ENCODE results near the gene ANKH.

Gene ANKH

DNA sequence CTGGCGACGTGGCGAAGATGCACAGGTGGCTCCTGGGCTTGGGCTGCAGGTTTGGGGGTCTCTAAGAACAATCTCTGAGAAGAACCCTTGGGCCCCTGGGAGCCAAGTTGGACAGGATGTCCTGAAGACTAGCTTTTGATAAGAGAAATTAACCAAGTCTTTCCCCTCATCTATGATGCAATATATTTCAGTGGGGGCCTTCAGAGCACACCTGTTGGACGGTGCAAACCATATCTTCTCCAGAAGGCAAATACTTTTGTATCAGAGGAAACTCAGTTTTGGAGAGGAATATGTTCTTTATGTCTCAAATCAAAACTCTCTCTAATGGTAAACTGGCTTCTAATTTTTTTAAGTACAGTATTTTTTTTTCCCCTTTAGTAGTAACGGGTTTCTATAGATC is 178.5 kb downstream of the ANKH start:
- DNase-seq, result no peak
- no peak overlapping the region for H3K4me3 ChIP-seq (ENCODE audit: low read depth, low read length)
- no peak overlapping the region for H4K8ac ChIP-seq (ENCODE audit: low read depth, low read length)
- H3K18ac ChIP-seq (ENCODE audit: low read length), result no peak overlapping the region
- no peak overlapping the region for H3K4ac ChIP-seq (ENCODE audit: low read depth, low read length)
- H3K9ac ChIP-seq (ENCODE audit: low read length), result no peak overlapping the region
- H3K79me2 ChIP-seq (ENCODE audit: control insufficient read depth, insufficient read depth, low read length, poor library complexity), result no peaks in the 10 kb centered on the region
- no peak overlapping the region for H2BK12ac ChIP-seq (ENCODE audit: low read length)
- no peak overlapping the region for H3K4me2 ChIP-seq (ENCODE audit: low read length)
- H3K9me3 ChIP-seq (ENCODE audit: insufficient read depth, low read depth, low read length), result peaks cover 2% of the 10 kb centered on the region
- H2BK5ac ChIP-seq (ENCODE audit: low read depth, low read length, poor library complexity), result no peak overlapping the region
- no peak overlapping the region for H2AFZ ChIP-seq (ENCODE audit: insufficient read depth, low read length, poor library complexity)
- WGBS (ENCODE audit: extremely low coverage, insufficient coverage, insufficient read length), result no CpG with 5 or more reads among the region's 5 CpGs
- no peaks in the 10 kb centered on the region for H3K79me1 ChIP-seq (ENCODE audit: low read length)
- H2AK5ac ChIP-seq (ENCODE audit: low read length), result no peak overlapping the region
- H3K4me1 ChIP-seq (ENCODE audit: control insufficient read depth in 1 of 2, insufficient read depth in 2 of 2, low read length in 2 of 2), result no peaks in the 10 kb centered on the region
- no peaks in the 10 kb centered on the region for H3K27me3 ChIP-seq (ENCODE audit: insufficient read depth, low read length)
- H4K12ac ChIP-seq (ENCODE audit: low read depth, low read length), result no peak overlapping the region
- H3K27ac ChIP-seq (ENCODE audit: low read depth, low read length), result no peak overlapping the region
- H4K91ac ChIP-seq (ENCODE audit: low read depth, low read length), result no peak overlapping the region
- H3K14ac ChIP-seq (ENCODE audit: low read length), result no peak overlapping the region
- no peak overlapping the region for H2BK120ac ChIP-seq (ENCODE audit: insufficient read depth, low read length, poor library complexity)
- H3K23ac ChIP-seq (ENCODE audit: low read length), result no peak overlapping the region
- peaks cover 23 to 32% of the 10 kb centered on the region in 2 experiments for H3K36me3 ChIP-seq (ENCODE audit: control insufficient read depth in 1 of 2, insufficient read depth in 2 of 2, low read length in 2 of 2)

- Histone ChIP-seq H3K14ac (ENCODE audit: low read length) (no peak overlapping the region), H2AK5ac (ENCODE audit: low read length) (no peak overlapping the region), H3K27ac (ENCODE audit: low read depth, low read length) (no peak overlapping the region), H3K4me3 (ENCODE audit: low read depth, low read length) (no peak overlapping the region), H4K91ac (ENCODE audit: low read depth, low read length) (no peak overlapping the region), H3K4ac (ENCODE audit: low read depth, low read length) (no peak overlapping the region), H2AFZ (ENCODE audit: insufficient read depth, low read length, poor library complexity) (no peak overlapping the region), H3K27me3 (ENCODE audit: insufficient read depth, low read length) (no peaks in the 10 kb centered on the region), H3K4me2 (ENCODE audit: low read length) (no peak overlapping the region), H3K23ac (ENCODE audit: low read length) (no peak overlapping the region), H3K18ac (ENCODE audit: low read length) (no peak overlapping the region), H2BK120ac (ENCODE audit: insufficient read depth, low read length, poor library complexity) (no peak overlapping the region), H3K4me1 (ENCODE audit: control insufficient read depth in 1 of 2, insufficient read depth in 2 of 2, low read length in 2 of 2) (no peaks in the 10 kb centered on the region), H3K9ac (ENCODE audit: low read length) (no peak overlapping the region), H3K79me1 (ENCODE audit: low read length) (no peaks in the 10 kb centered on the region), H4K8ac (ENCODE audit: low read depth, low read length) (no peak overlapping the region), H4K12ac (ENCODE audit: low read depth, low read length) (no peak overlapping the region), H3K79me2 (ENCODE audit: control insufficient read depth, insufficient read depth, low read length, poor library complexity) (no peaks in the 10 kb centered on the region), H2BK5ac (ENCODE audit: low read depth, low read length, poor library complexity) (no peak overlapping the region), H3K36me3 (ENCODE audit: control insufficient read depth in 1 of 2, insufficient read depth in 2 of 2, low read length in 2 of 2) (peaks cover 13 to 29% of the 10 kb centered on the region in 2 experiments), H2BK12ac (ENCODE audit: low read length) (no peak overlapping the region), H3K9me3 (ENCODE audit: insufficient read depth, low read depth, low read length) (no peaks in the 10 kb centered on the region)
- no CpG with 5 or more reads among the region's 4 CpGs for WGBS (ENCODE audit: extremely low coverage, insufficient coverage, insufficient read length)
- DNase-seq, result peak; percentile 63 to 77
Observed at GRCh38 chr5:14687023-14687665, 184.4 kb downstream of the ANKH start.

- Histone ChIP-seq H3K9me3 (ENCODE audit: insufficient read depth, low read depth, low read length) (no peaks in the 10 kb centered on the region), H3K4ac (ENCODE audit: low read depth, low read length) (no peak overlapping the region), H2AFZ (ENCODE audit: insufficient read depth, low read length, poor library complexity) (no peak overlapping the region), H2BK5ac (ENCODE audit: low read depth, low read length, poor library complexity) (no peak overlapping the region), H3K79me2 (ENCODE audit: control insufficient read depth, insufficient read depth, low read length, poor library complexity) (no peaks in the 10 kb centered on the region), H3K27ac (ENCODE audit: low read depth, low read length) (no peak overlapping the region), H3K4me1 (ENCODE audit: control insufficient read depth in 1 of 2, insufficient read depth in 2 of 2, low read length in 2 of 2) (no peaks in the 10 kb centered on the region), H3K36me3 (ENCODE audit: control insufficient read depth in 1 of 2, insufficient read depth in 2 of 2, low read length in 2 of 2) (peaks cover 14 to 33% of the 10 kb centered on the region in 2 experiments), H4K91ac (ENCODE audit: low read depth, low read length) (no peak overlapping the region), H2BK12ac (ENCODE audit: low read length) (no peak overlapping the region), H3K23ac (ENCODE audit: low read length) (no peak overlapping the region), H3K9ac (ENCODE audit: low read length) (no peak overlapping the region), H3K14ac (ENCODE audit: low read length) (no peak overlapping the region), H3K79me1 (ENCODE audit: low read length) (no peaks in the 10 kb centered on the region), H3K18ac (ENCODE audit: low read length) (no peak overlapping the region), H3K27me3 (ENCODE audit: insufficient read depth, low read length) (no peaks in the 10 kb centered on the region), H2AK5ac (ENCODE audit: low read length) (no peak overlapping the region), H4K12ac (ENCODE audit: low read depth, low read length) (no peak overlapping the region), H3K4me2 (ENCODE audit: low read length) (no peak overlapping the region), H4K8ac (ENCODE audit: low read depth, low read length) (no peak overlapping the region), H2BK120ac (ENCODE audit: insufficient read depth, low read length, poor library complexity) (no peak overlapping the region), H3K4me3 (ENCODE audit: low read depth, low read length) (no peak overlapping the region)
- no peak for DNase-seq
Observed at GRCh38 chr5:14686517-14686916, 185.1 kb downstream of the ANKH start.

DNA sequence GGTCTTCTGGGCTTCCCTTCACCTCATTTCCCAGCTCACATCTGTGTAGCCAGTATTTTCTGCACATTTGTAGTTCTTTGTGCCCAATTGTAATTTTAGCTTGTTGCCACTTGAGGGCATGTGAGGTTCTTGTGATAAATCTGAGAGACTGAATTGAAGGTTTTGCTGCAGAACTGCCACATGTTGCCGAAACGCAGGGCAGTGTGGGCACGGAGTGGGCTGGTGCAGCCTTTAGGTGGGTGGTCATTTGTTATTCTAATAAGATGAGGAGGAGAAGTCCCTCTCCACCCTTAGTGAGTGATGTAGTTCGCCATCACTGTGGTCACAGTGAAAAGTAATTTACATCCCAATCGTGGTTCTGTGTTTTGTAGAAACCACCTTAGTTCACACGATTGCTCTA is 185.8 kb downstream of the ANKH start:
- Histone ChIP-seq H4K91ac (ENCODE audit: low read depth, low read length) (no peak overlapping the region), H3K79me1 (ENCODE audit: low read length) (no peaks in the 10 kb centered on the region), H2BK12ac (ENCODE audit: low read length) (no peak overlapping the region), H3K4me2 (ENCODE audit: low read length) (no peak overlapping the region), H3K4ac (ENCODE audit: low read depth, low read length) (no peak overlapping the region), H2BK120ac (ENCODE audit: insufficient read depth, low read length, poor library complexity) (no peak overlapping the region), H2AK5ac (ENCODE audit: low read length) (no peak overlapping the region), H4K12ac (ENCODE audit: low read depth, low read length) (no peak overlapping the region), H2AFZ (ENCODE audit: insufficient read depth, low read length, poor library complexity) (no peak overlapping the region), H2BK5ac (ENCODE audit: low read depth, low read length, poor library complexity) (no peak overlapping the region), H3K23ac (ENCODE audit: low read length) (no peak overlapping the region), H3K9me3 (ENCODE audit: insufficient read depth, low read depth, low read length) (no peaks in the 10 kb centered on the region), H3K36me3 (ENCODE audit: control insufficient read depth in 1 of 2, insufficient read depth in 2 of 2, low read length in 2 of 2) (peaks cover 18 to 33% of the 10 kb centered on the region in 2 experiments), H3K9ac (ENCODE audit: low read length) (no peak overlapping the region), H3K79me2 (ENCODE audit: control insufficient read depth, insufficient read depth, low read length, poor library complexity) (no peaks in the 10 kb centered on the region), H3K27ac (ENCODE audit: low read depth, low read length) (no peak overlapping the region), H3K4me3 (ENCODE audit: low read depth, low read length) (no peak overlapping the region), H4K8ac (ENCODE audit: low read depth, low read length) (no peak overlapping the region), H3K4me1 (ENCODE audit: control insufficient read depth in 1 of 2, insufficient read depth in 2 of 2, low read length in 2 of 2) (no peaks in the 10 kb centered on the region), H3K14ac (ENCODE audit: low read length) (no peak overlapping the region), H3K27me3 (ENCODE audit: insufficient read depth, low read length) (no peaks in the 10 kb centered on the region), H3K18ac (ENCODE audit: low read length) (no peak overlapping the region)
- WGBS (ENCODE audit: extremely low coverage, insufficient coverage, insufficient read length), result no CpG with 5 or more reads among the region's 6 CpGs
- peak; percentile 19 to 71 for DNase-seq
